ENCODE measurements around the gene ZDHHC1. TPM values are rescaled to one million over a fixed set of nuclear protein-coding genes. Genes with fewer than 3 reads are reported as not detected.

Gene ZDHHC1
- total and polyA plus RNA-seq, 4 donors: 0.33 to 1.6 (median 1.1) TPM

DNA sequence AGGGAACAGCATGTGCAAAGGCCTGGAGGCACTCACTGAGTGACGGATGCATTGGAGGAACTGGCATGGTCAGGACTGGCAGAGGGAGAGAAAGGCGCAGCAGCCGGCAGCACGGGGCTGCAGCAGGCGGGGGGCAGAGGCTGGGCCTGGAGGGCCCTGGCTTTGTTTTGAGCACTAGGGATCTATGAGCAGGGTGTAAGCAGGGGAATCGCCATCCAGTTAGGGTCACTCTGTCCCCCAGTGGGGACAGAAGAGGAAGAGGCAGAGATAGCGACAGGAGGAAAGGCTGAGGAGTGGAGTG lies 28.8 kb upstream of the ZDHHC1 start:
- TF ChIP-seq NR2F2 (IDR thresholded peaks at IDR 0.05): no peak

DNA sequence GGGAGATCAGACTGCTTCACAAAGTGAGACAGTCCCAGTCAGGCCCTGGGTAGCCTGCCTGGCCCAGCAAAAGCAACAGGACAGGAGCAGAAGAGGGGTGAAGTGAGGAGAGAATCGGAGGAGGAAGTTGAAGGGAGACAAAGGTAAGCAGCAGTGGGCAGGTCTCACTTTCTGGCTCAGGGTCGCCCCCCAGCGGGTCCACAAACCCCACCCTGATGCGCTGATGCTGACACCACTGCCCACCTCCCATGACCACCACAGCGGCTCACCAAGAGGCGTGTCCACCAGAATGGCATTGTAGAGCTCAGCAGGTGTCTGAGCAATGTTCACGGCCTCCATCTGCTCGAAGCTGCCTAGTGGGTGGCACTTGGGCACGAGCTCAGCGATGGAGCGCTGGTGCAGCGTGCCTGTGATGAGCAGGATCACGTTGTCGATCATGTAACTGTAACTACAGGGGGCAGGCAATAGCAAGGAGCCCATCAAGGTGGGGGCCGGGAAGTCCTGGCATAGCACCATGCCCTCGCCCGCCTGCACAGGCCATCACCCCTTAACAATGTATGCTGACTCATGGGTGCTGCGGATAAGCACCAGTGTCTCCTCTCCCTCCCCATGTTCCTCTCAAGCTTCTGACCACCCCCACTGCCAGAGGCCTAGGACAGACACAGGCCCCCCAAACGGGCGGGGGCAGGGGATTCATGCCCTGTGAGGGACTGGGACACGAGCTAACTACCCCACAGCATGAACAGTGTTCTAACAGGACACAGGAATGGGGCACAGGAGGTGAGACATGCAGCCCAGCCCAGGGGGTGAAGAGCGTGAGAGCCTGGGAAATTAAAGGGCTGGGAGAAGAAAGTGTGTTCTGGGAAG lies 28.2 kb upstream of the ZDHHC1 start:
- WGBS: 85% methylated on average over 22 of the region's 22 CpGs
- Histone ChIP-seq H3K27ac (ENCODE audit: low read depth in 1 of 2, low read length in 2 of 2) (peak overlapping the region in 1 of 2 donors; percentile 20), H3K9me3 (ENCODE audit: control insufficient read depth in 4 of 4, low read length in 3 of 4) (no peaks in the 10 kb centered on the region), H3K4me3 (ENCODE audit: low read depth in 1 of 3, low read length in 3 of 3) (no peak overlapping the region), H3K4me1 (ENCODE audit: control insufficient read depth in 4 of 4, insufficient read depth in 4 of 4, low read length in 3 of 4) (peaks cover 52 to 86% (median 80%) of the 10 kb centered on the region in 4 donors), H3K27me3 (ENCODE audit: control insufficient read depth in 4 of 4, insufficient read depth in 4 of 4, low read length in 3 of 4) (no peaks in the 10 kb centered on the region), H3K9ac (ENCODE audit: low read depth in 1 of 2, low read length in 2 of 2) (no peak overlapping the region), H3K36me3 (ENCODE audit: control insufficient read depth in 4 of 4, insufficient read depth in 3 of 4, low read depth in 1 of 4, low read length in 3 of 4) (peaks cover 0 to 2% (median 1%) of the 10 kb centered on the region in 4 donors)
- TF ChIP-seq EGR1 (IDR thresholded peaks at IDR 0.05; ENCODE audit: low read depth in 2 of 2): no peak
- no peak for TF ChIP-seq JUND (IDR thresholded peaks at IDR 0.05)
- TF ChIP-seq, protein P1, sequence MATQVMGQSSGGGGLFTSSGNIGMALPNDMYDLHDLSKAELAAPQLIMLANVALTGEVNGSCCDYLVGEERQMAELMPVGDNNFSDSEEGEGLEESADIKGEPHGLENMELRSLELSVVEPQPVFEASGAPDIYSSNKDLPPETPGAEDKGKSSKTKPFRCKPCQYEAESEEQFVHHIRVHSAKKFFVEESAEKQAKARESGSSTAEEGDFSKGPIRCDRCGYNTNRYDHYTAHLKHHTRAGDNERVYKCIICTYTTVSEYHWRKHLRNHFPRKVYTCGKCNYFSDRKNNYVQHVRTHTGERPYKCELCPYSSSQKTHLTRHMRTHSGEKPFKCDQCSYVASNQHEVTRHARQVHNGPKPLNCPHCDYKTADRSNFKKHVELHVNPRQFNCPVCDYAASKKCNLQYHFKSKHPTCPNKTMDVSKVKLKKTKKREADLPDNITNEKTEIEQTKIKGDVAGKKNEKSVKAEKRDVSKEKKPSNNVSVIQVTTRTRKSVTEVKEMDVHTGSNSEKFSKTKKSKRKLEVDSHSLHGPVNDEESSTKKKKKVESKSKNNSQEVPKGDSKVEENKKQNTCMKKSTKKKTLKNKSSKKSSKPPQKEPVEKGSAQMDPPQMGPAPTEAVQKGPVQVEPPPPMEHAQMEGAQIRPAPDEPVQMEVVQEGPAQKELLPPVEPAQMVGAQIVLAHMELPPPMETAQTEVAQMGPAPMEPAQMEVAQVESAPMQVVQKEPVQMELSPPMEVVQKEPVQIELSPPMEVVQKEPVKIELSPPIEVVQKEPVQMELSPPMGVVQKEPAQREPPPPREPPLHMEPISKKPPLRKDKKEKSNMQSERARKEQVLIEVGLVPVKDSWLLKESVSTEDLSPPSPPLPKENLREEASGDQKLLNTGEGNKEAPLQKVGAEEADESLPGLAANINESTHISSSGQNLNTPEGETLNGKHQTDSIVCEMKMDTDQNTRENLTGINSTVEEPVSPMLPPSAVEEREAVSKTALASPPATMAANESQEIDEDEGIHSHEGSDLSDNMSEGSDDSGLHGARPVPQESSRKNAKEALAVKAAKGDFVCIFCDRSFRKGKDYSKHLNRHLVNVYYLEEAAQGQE (IDR thresholded peaks at IDR 0.05): no peak
- TF ChIP-seq RAD21 (IDR thresholded peaks at IDR 0.05): no peak
- TF ChIP-seq YY1 (IDR thresholded peaks at IDR 0.05): no peak
- TF ChIP-seq, protein P2, sequence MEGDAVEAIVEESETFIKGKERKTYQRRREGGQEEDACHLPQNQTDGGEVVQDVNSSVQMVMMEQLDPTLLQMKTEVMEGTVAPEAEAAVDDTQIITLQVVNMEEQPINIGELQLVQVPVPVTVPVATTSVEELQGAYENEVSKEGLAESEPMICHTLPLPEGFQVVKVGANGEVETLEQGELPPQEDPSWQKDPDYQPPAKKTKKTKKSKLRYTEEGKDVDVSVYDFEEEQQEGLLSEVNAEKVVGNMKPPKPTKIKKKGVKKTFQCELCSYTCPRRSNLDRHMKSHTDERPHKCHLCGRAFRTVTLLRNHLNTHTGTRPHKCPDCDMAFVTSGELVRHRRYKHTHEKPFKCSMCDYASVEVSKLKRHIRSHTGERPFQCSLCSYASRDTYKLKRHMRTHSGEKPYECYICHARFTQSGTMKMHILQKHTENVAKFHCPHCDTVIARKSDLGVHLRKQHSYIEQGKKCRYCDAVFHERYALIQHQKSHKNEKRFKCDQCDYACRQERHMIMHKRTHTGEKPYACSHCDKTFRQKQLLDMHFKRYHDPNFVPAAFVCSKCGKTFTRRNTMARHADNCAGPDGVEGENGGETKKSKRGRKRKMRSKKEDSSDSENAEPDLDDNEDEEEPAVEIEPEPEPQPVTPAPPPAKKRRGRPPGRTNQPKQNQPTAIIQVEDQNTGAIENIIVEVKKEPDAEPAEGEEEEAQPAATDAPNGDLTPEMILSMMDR (IDR thresholded peaks at IDR 0.05; ENCODE audit: low read depth, low read length, missing input control): no peak
- no peak for TF ChIP-seq FOXA2 (IDR thresholded peaks at IDR 0.05)
- TF ChIP-seq FOXA1 (IDR thresholded peaks at IDR 0.05): no peak
- no peak for TF ChIP-seq SP1 (IDR thresholded peaks at IDR 0.05)
- no peak for TF ChIP-seq HNF4G (IDR thresholded peaks at IDR 0.05)
- TF ChIP-seq NR2F2 (IDR thresholded peaks at IDR 0.05): no peak
- TF ChIP-seq TAF1 (conservative IDR thresholded peaks at IDR 0.05): no peak
- TF ChIP-seq RXRA (IDR thresholded peaks at IDR 0.05): no peak
- TF ChIP-seq, protein P3, sequence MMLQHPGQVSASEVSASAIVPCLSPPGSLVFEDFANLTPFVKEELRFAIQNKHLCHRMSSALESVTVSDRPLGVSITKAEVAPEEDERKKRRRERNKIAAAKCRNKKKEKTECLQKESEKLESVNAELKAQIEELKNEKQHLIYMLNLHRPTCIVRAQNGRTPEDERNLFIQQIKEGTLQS (IDR thresholded peaks at IDR 0.05): no peak
- no peak for TF ChIP-seq HNF4A (conservative IDR thresholded peaks at IDR 0.05)
- TF ChIP-seq, protein P4, sequence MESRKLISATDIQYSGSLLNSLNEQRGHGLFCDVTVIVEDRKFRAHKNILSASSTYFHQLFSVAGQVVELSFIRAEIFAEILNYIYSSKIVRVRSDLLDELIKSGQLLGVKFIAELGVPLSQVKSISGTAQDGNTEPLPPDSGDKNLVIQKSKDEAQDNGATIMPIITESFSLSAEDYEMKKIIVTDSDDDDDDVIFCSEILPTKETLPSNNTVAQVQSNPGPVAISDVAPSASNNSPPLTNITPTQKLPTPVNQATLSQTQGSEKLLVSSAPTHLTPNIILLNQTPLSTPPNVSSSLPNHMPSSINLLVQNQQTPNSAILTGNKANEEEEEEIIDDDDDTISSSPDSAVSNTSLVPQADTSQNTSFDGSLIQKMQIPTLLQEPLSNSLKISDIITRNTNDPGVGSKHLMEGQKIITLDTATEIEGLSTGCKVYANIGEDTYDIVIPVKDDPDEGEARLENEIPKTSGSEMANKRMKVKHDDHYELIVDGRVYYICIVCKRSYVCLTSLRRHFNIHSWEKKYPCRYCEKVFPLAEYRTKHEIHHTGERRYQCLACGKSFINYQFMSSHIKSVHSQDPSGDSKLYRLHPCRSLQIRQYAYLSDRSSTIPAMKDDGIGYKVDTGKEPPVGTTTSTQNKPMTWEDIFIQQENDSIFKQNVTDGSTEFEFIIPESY (IDR thresholded peaks at IDR 0.05): no peak
- no peak for DNase-seq (ENCODE audit: low spot score)

More for the DNA sequence above, 28.8 kb upstream of the ZDHHC1 start:
- no peaks in the 10 kb centered on the region for H3K9me3 ChIP-seq (ENCODE audit: control insufficient read depth in 4 of 4, low read length in 3 of 4)
- H3K9ac ChIP-seq (ENCODE audit: low read depth in 1 of 2, low read length in 2 of 2): no peak overlapping the region
- no peak for DNase-seq (ENCODE audit: low spot score)
- WGBS: 56% methylated on average over 7 of the region's 7 CpGs
- peaks cover 0 to 2% (median 1%) of the 10 kb centered on the region in 4 donors for H3K36me3 ChIP-seq (ENCODE audit: control insufficient read depth in 4 of 4, insufficient read depth in 3 of 4, low read depth in 1 of 4, low read length in 3 of 4)
- H3K4me1 ChIP-seq (ENCODE audit: control insufficient read depth in 4 of 4, insufficient read depth in 4 of 4, low read length in 3 of 4): peaks cover 53 to 91% (median 86%) of the 10 kb centered on the region in 4 donors
- H3K27ac ChIP-seq (ENCODE audit: low read depth in 1 of 2, low read length in 2 of 2): peak overlapping the region in 1 of 2 donors; percentile 19
- no peak overlapping the region for H3K4me3 ChIP-seq (ENCODE audit: low read depth in 1 of 3, low read length in 3 of 3)
- H3K27me3 ChIP-seq (ENCODE audit: control insufficient read depth in 4 of 4, insufficient read depth in 4 of 4, low read length in 3 of 4): no peaks in the 10 kb centered on the region
